NCI-H1694 (cell line): ENCODE results near the gene CDK4.

Source experiments
- DNase-seq: peaks from one replicate; lab custom pipeline; 2025; lab: John Stamatoyannopoulos, UW

Gene CDK4

GRCh38 chr12:57739387-57739786 lies 12.7 kb downstream of the CDK4 start:
- no peak for DNase-seq

- peak; percentile 21 for DNase-seq
Measured at GRCh38 chr12:57738661-57739237, 13.4 kb downstream of the CDK4 start, which contains the start of gene AGAP2. Gene AGAP2 (minus strand): TSS chr12:57738742. CDS start chr12:57738246, 496 bp downstream.

GRCh38 chr12:57737467-57738460 lies 14.3 kb downstream of the CDK4 start:
- no peak for DNase-seq

- DNase-seq, result no peak
Measured at GRCh38 chr12:57736741-57737466, 15.2 kb downstream of the CDK4 start.

GRCh38 chr12:57735952-57736740 lies 16.0 kb downstream of the CDK4 start:
- DNase-seq, result no peak

GRCh38 chr12:57735198-57735855 lies 16.8 kb downstream of the CDK4 start:
- peak; percentile 20 for DNase-seq

- no peak for DNase-seq
Measured at GRCh38 chr12:57734591-57734990, 17.5 kb downstream of the CDK4 start.

GRCh38 chr12:57733928-57734327 lies 18.2 kb downstream of the CDK4 start:
- DNase-seq, result no peak

GRCh38 chr12:57732726-57733593 lies 19.1 kb downstream of the CDK4 start:
- DNase-seq, result no peak

- DNase-seq, result no peak
Measured at GRCh38 chr12:57732270-57732669, 19.8 kb downstream of the CDK4 start.

- DNase-seq, result no peak
Measured at GRCh38 chr12:57731411-57732080, 20.6 kb downstream of the CDK4 start.

GRCh38 chr12:57730336-57731067 lies 21.6 kb downstream of the CDK4 start:
- no peak for DNase-seq

- DNase-seq, result no peak
Measured at GRCh38 chr12:57729321-57729844, 22.7 kb downstream of the CDK4 start.

- no peak for DNase-seq
Measured at GRCh38 chr12:57727758-57728395, 24.2 kb downstream of the CDK4 start.

- no peak for DNase-seq
Measured at GRCh38 chr12:57726884-57727757, 25.0 kb downstream of the CDK4 start.

GRCh38 chr12:57726151-57726883 lies 25.8 kb downstream of the CDK4 start:
- DNase-seq, result peak; percentile 81

GRCh38 chr12:57725851-57726150 lies 26.3 kb downstream of the CDK4 start:
- DNase-seq, result no peak
